RWPE2 (cell line): ENCODE measurements around the gene MRPL46.

Experiments
- ATAC-seq: fragments of 200-7000 bp; cut with Tn5 transposase; 3 replicates; pipeline ENCODE4 v1.9.1; 2021; ENCODE audit warnings: low read depth
- DNase-seq: peaks from one replicate; pipeline ENCODE4 v3.0.0-alpha.2; 2020; ENCODE audit warnings: low spot score
- H3K27ac ChIP-seq: fragments of 450-650 bp; 2 replicates; pipeline ENCODE4 v1.5.1; 2017; ENCODE audit warnings: mild to moderate bottlenecking; ENCODE audit not compliant: poor library complexity, severe bottlenecking
- H3K27me3 ChIP-seq: fragments of 250-450 bp; sonication (Bioruptor Pico); 2 replicates; pipeline ENCODE4 v1.5.1; 2021; ENCODE audit warnings: mild to moderate bottlenecking, moderate library complexity; ENCODE audit not compliant: insufficient read depth, poor library complexity, severe bottlenecking
- H3K36me3 ChIP-seq: fragments of 250-450 bp; sonication (Bioruptor Pico); 2 replicates; pipeline ENCODE4 v1.5.1; 2020; ENCODE audit warnings: low read depth, mild to moderate bottlenecking, moderate library complexity
- H3K4me1 ChIP-seq: fragments of 250-450 bp; sonication (Bioruptor Pico); 2 replicates; pipeline ENCODE4 v1.5.1; 2021; ENCODE audit warnings: mild to moderate bottlenecking, moderate library complexity; ENCODE audit not compliant: insufficient read depth, poor library complexity, severe bottlenecking
- H3K4me3 ChIP-seq: fragments of 250-450 bp; sonication (Bioruptor Pico); 2 replicates; pipeline ENCODE4 v1.5.1; 2021; ENCODE audit warnings: mild to moderate bottlenecking, moderate library complexity; ENCODE audit not compliant: severe bottlenecking
- H3K9me3 ChIP-seq: fragments of 250-450 bp; sonication (Bioruptor Pico); 2 replicates; pipeline ENCODE4 v1.5.1; 2021; ENCODE audit warnings: mild to moderate bottlenecking, moderate library complexity; ENCODE audit not compliant: severe bottlenecking
- TF ChIP-seq, protein P1 (sequence below): fragments of 450-650 bp; IDR thresholded peaks from one replicate; pipeline ENCODE4 v1.5.1; 2017; ENCODE audit warnings: mild to moderate bottlenecking, moderate library complexity; ENCODE audit not compliant: poor library complexity, severe bottlenecking

The MRPL46 gene

DNA sequence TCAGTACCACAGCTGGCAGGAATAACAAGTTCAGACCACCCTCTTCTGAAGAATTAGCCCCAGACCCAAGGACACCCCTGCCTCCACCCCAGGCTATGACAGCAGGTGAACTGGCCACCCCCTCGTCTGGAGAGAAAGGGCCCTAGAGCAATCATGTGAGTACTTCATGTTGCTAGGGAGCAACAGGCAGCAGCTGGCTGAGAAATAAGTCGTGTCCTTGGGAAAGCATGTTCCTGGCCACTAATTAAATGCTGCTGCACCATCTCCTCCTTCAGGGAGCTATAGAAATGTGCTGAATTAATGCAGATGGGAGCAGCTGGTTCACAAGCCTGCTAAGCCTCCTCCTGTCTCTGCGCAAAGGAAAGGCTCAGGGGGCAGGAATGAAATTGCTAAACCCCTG, 31.8 kb upstream of the MRPL46 start:
- TF ChIP-seq, protein P1, sequence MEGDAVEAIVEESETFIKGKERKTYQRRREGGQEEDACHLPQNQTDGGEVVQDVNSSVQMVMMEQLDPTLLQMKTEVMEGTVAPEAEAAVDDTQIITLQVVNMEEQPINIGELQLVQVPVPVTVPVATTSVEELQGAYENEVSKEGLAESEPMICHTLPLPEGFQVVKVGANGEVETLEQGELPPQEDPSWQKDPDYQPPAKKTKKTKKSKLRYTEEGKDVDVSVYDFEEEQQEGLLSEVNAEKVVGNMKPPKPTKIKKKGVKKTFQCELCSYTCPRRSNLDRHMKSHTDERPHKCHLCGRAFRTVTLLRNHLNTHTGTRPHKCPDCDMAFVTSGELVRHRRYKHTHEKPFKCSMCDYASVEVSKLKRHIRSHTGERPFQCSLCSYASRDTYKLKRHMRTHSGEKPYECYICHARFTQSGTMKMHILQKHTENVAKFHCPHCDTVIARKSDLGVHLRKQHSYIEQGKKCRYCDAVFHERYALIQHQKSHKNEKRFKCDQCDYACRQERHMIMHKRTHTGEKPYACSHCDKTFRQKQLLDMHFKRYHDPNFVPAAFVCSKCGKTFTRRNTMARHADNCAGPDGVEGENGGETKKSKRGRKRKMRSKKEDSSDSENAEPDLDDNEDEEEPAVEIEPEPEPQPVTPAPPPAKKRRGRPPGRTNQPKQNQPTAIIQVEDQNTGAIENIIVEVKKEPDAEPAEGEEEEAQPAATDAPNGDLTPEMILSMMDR, result no peak
- H3K4me3 ChIP-seq, result no peak overlapping the region
- H3K27me3 ChIP-seq, result no peaks in the 10 kb centered on the region
- DNase-seq (no peak), ATAC-seq (no peak)
- H3K36me3 ChIP-seq, result no peaks in the 10 kb centered on the region
- no peaks in the 10 kb centered on the region for H3K4me1 ChIP-seq
- no peak overlapping the region for H3K27ac ChIP-seq
- H3K9me3 ChIP-seq, result no peaks in the 10 kb centered on the region

DNA sequence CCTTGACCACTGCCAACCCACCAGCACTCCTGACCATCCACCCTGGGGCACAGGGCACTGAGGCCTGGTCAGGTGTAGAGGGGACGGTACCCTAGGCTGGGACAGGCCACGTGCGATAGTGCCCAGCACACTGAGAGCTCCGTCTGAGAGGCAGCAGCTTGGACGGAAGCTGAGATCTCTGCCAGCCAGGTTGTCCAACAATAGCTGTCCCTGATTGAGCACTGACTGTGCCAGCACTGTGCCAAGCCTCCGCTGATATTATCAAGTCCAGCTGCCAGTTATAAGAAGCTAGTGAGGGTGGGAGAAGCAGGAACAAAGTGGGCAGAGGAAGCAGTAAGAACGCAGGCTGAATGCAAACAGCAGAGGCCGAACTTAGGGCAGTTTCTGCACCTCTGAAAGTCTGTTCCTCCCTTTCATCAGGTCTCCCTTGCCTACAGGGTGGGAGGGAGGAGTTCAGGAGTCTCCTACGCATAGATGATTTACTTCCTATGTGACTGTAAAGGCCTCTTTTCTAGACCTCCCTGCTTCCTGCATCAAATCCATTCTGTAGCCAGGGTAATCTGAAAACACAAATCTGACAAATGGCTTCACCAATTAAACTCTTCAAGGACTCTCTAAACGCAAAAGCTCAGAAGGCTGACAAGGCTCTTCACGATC, 30.0 kb upstream of the MRPL46 start:
- Histone ChIP-seq H3K9me3 (no peaks in the 10 kb centered on the region), H3K4me3 (no peak overlapping the region), H3K27ac (no peak overlapping the region), H3K36me3 (no peaks in the 10 kb centered on the region), H3K4me1 (no peaks in the 10 kb centered on the region), H3K27me3 (no peaks in the 10 kb centered on the region)
- TF ChIP-seq, protein P1, result no peak
- DNase-seq, result no peak
- ATAC-seq, result no peak

DNA sequence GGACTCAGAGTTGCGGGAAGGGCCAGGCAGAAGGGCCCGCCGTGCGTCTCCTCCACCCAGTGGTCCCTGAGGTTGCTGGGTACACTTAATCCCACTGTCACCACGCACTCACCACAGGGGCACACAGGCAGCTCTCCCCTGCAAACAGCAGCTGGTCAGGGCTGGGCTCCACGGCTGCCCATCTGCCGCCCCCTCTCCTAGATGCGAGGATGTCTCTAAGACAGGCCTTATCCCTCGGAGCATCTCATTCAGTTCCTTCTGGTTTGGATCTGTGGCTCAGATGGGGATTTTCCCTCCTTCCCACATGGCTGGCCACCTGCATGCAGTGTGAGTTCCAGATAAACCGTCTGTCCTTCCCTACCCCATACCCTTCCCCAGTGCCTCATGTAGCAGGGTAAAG, 26.7 kb upstream of the MRPL46 start:
- no peaks in the 10 kb centered on the region for H3K4me1 ChIP-seq
- TF ChIP-seq, protein P1, result no peak
- no peak for DNase-seq
- H3K9me3 ChIP-seq, result no peaks in the 10 kb centered on the region
- no peak for ATAC-seq
- no peak overlapping the region for H3K27ac ChIP-seq
- H3K36me3 ChIP-seq, result no peaks in the 10 kb centered on the region
- H3K4me3 ChIP-seq, result no peak overlapping the region
- no peaks in the 10 kb centered on the region for H3K27me3 ChIP-seq

DNA sequence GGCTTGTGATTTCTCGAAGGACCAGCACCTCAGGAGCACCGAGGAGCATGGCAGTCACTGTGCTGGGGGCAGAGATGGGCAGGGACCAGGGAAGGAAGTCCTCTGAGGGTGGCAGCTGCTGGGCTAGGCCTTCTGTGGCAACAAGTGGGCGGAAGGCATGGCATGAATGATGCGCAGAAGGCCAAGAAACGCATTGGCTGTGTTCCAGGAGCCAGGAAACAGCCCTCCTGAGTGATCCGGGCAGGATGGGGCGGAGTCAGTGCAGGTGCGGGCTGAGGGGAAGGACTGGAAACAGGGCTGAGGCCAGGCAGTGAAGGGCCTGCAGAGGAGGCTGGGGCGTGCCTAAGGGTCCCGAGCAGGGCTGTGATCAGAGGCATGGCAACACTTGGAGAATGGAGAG, 24.0 kb upstream of the MRPL46 start:
- H3K4me1 ChIP-seq, result no peaks in the 10 kb centered on the region
- H3K36me3 ChIP-seq, result no peaks in the 10 kb centered on the region
- no peaks in the 10 kb centered on the region for H3K9me3 ChIP-seq
- no peaks in the 10 kb centered on the region for H3K27me3 ChIP-seq
- ATAC-seq (peak; percentile 24; the same call in 1 of the 3 replicates), DNase-seq (no peak)
- TF ChIP-seq, protein P1, result no peak
- H3K4me3 ChIP-seq, result no peak overlapping the region
- H3K27ac ChIP-seq, result no peak overlapping the region

DNA sequence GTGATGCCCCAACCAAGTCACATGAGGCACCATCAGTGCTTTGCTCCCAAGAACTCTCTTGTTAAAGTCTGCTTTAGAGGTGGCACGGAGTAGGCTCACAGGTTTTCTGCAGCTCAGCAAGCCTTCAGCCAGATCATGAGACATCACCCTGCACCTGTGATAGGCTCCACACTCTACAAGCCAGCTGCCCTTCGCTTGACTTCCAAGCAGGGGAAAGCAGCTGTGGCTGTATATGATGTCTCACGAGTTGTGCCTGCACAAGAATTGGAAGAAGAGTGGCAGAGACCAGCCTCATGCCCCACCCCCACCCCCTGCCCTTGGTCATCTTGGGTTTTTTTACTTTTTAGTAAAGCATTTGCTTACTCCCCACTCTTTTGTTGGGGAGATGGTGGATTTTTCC, 22.8 kb upstream of the MRPL46 start:
- no peaks in the 10 kb centered on the region for H3K9me3 ChIP-seq
- H3K4me1 ChIP-seq, result no peaks in the 10 kb centered on the region
- H3K27ac ChIP-seq, result no peak overlapping the region
- no peak overlapping the region for H3K4me3 ChIP-seq
- ATAC-seq (no peak), DNase-seq (no peak)
- TF ChIP-seq, protein P1, result no peak
- no peaks in the 10 kb centered on the region for H3K27me3 ChIP-seq
- no peaks in the 10 kb centered on the region for H3K36me3 ChIP-seq
